ENCODE data around the gene MYO5A. TPM values are rescaled to one million over a fixed set of nuclear protein-coding genes. Genes with fewer than 3 reads are reported as not detected.

MYO5A gene
- total and polyA plus RNA-seq, 9 of the 15 experiments (the other 6 are each of a cell fraction or from before 2014, with no cell fraction given), result 0.03 to 0.82 (median 0.40) TPM

DNA sequence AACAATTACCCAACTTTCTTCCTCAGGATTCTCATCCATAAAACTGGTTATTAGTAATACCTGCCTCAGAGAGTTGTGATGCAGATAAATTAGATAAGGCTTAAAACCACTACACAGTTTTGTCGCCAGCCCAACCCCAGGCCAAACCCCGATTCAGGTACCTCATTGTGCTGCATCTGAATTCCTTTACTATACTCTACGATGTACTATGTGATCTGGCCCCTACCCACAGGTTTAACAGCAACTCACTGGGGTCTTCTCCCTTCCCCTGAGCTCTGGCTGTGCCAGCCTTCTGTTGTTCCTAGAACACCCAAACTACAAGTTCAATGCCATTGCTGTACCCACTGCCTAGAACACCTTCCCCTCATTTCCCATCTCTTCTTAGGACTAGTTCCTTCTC, 64.6 kb downstream of the MYO5A start:
- ATAC-seq (no peak), FAIRE-seq (no peak), DNase-seq (ENCODE audit: extremely low read depth in 1 of 4, low spot score in 3 of 4) (no peak)
- intact Hi-C loops (cut with micrococcal nuclease), result loop anchor here (10.0 kb wide), 3 partner anchors 129 to 271 kb away; no protein-coding TSS in a partner anchor
- in situ Hi-C loops (cut with MboI), result no loop called here
- no peak overlapping the region for H3K27ac ChIP-seq (ENCODE audit: extremely low read depth, low read depth, low read length)
- peaks cover 0 to 15% of the 10 kb centered on the region in 2 experiments; a peak in 2 of 5 replicates for H3K27me3 ChIP-seq (ENCODE audit: control insufficient read depth in 2 of 2, insufficient read depth in 2 of 2, low read length in 2 of 2)
- no peak overlapping the region for H3K4me3 ChIP-seq
- BruUV-seq (replicated peaks), result no TSS peak
- 0% methylated on average over 3 of the region's 3 CpGs for WGBS (ENCODE audit: insufficient coverage, low coverage, missing lambda C conversion rate)
- no peak overlapping the region for H2AFZ ChIP-seq (ENCODE audit: low read depth, low read length)
- no peaks in the 10 kb centered on the region for H3K36me3 ChIP-seq (ENCODE audit: control insufficient read depth, insufficient read depth, low read length)
- ChIA-PET POLR2A (no interaction called here), CTCF (ENCODE audit: low intra/inter-chr PET ratio) (no interaction called here)
- H3K9me1 ChIP-seq (ENCODE audit: control insufficient read depth, insufficient read depth, low read length), result no peaks in the 10 kb centered on the region
- H3K9me3 ChIP-seq (replicated peaks; ENCODE audit: control insufficient read depth, insufficient read depth, low read depth, low read length), result no peaks in the 10 kb centered on the region
- no peaks in the 10 kb centered on the region for H3K79me2 ChIP-seq (ENCODE audit: control insufficient read depth, insufficient read depth, low read length)
- H4K20me1 ChIP-seq (replicated peaks; ENCODE audit: control insufficient read depth, insufficient read depth, low read length), result no peaks in the 10 kb centered on the region
- no peaks in the 10 kb centered on the region for H3K4me1 ChIP-seq (replicated peaks in 1 of 2; ENCODE audit: control insufficient read depth in 2 of 2, insufficient read depth in 2 of 2, low read length in 2 of 2)
- TF ChIP-seq, protein P1, sequence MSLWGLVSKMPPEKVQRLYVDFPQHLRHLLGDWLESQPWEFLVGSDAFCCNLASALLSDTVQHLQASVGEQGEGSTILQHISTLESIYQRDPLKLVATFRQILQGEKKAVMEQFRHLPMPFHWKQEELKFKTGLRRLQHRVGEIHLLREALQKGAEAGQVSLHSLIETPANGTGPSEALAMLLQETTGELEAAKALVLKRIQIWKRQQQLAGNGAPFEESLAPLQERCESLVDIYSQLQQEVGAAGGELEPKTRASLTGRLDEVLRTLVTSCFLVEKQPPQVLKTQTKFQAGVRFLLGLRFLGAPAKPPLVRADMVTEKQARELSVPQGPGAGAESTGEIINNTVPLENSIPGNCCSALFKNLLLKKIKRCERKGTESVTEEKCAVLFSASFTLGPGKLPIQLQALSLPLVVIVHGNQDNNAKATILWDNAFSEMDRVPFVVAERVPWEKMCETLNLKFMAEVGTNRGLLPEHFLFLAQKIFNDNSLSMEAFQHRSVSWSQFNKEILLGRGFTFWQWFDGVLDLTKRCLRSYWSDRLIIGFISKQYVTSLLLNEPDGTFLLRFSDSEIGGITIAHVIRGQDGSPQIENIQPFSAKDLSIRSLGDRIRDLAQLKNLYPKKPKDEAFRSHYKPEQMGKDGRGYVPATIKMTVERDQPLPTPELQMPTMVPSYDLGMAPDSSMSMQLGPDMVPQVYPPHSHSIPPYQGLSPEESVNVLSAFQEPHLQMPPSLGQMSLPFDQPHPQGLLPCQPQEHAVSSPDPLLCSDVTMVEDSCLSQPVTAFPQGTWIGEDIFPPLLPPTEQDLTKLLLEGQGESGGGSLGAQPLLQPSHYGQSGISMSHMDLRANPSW (CRISPR knock-in tag; IDR thresholded peaks at IDR 0.05), result no peak
- TF ChIP-seq GATAD2A (IDR thresholded peaks at IDR 0.05), result no peak
- TF ChIP-seq TSC22D4 (tag; IDR thresholded peaks at IDR 0.05), result no peak
- no peak for TF ChIP-seq FOXP1 (CRISPR knock-in tag; IDR thresholded peaks at IDR 0.05)
- TF ChIP-seq ZNF644 (tag; IDR thresholded peaks at IDR 0.05; ENCODE audit: low read depth), result no peak
- TF ChIP-seq, protein P2, sequence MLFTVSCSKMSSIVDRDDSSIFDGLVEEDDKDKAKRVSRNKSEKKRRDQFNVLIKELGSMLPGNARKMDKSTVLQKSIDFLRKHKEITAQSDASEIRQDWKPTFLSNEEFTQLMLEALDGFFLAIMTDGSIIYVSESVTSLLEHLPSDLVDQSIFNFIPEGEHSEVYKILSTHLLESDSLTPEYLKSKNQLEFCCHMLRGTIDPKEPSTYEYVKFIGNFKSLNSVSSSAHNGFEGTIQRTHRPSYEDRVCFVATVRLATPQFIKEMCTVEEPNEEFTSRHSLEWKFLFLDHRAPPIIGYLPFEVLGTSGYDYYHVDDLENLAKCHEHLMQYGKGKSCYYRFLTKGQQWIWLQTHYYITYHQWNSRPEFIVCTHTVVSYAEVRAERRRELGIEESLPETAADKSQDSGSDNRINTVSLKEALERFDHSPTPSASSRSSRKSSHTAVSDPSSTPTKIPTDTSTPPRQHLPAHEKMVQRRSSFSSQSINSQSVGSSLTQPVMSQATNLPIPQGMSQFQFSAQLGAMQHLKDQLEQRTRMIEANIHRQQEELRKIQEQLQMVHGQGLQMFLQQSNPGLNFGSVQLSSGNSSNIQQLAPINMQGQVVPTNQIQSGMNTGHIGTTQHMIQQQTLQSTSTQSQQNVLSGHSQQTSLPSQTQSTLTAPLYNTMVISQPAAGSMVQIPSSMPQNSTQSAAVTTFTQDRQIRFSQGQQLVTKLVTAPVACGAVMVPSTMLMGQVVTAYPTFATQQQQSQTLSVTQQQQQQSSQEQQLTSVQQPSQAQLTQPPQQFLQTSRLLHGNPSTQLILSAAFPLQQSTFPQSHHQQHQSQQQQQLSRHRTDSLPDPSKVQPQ (CRISPR knock-in tag; IDR thresholded peaks at IDR 0.05; ENCODE audit: borderline replicate concordance), result no peak
- TF ChIP-seq, protein P3, sequence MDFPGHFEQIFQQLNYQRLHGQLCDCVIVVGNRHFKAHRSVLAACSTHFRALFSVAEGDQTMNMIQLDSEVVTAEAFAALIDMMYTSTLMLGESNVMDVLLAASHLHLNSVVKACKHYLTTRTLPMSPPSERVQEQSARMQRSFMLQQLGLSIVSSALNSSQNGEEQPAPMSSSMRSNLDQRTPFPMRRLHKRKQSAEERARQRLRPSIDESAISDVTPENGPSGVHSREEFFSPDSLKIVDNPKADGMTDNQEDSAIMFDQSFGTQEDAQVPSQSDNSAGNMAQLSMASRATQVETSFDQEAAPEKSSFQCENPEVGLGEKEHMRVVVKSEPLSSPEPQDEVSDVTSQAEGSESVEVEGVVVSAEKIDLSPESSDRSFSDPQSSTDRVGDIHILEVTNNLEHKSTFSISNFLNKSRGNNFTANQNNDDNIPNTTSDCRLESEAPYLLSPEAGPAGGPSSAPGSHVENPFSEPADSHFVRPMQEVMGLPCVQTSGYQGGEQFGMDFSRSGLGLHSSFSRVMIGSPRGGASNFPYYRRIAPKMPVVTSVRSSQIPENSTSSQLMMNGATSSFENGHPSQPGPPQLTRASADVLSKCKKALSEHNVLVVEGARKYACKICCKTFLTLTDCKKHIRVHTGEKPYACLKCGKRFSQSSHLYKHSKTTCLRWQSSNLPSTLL (IDR thresholded peaks at IDR 0.05), result no peak
- TF ChIP-seq BHLHE40 (IDR thresholded peaks at IDR 0.05; ENCODE audit: low read length), result no peak
- TF ChIP-seq, protein P4, sequence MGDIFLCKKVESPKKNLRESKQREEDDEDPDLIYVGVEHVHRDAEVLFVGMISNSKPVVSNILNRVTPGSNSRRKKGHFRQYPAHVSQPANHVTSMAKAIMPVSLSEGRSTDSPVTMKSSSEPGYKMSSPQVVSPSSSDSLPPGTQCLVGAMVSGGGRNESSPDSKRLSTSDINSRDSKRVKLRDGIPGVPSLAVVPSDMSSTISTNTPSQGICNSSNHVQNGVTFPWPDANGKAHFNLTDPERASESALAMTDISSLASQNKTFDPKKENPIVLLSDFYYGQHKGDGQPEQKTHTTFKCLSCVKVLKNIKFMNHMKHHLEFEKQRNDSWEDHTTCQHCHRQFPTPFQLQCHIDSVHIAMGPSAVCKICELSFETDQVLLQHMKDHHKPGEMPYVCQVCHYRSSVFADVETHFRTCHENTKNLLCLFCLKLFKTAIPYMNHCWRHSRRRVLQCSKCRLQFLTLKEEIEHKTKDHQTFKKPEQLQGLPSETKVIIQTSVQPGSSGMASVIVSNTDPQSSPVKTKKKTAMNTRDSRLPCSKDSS (IDR thresholded peaks at IDR 0.05; ENCODE audit: low read depth, partially characterized antibody), result no peak
- no peak for TF ChIP-seq YY1 (IDR thresholded peaks at IDR 0.05; ENCODE audit: borderline replicate concordance in 1 of 3, control insufficient read depth in 1 of 3, extremely low read depth in 1 of 3, insufficient read depth in 3 of 3, insufficient read length in 1 of 3, insufficient replicate concordance in 2 of 3, low read depth in 1 of 3, low read length in 2 of 3)
- TF ChIP-seq GABPB2 (CRISPR knock-in tag; conservative IDR thresholded peaks at IDR 0.05), result no peak
- TF ChIP-seq ZC3H11A (IDR thresholded peaks at IDR 0.05; ENCODE audit: low read depth, low read length), result no peak
- H3K4me2 ChIP-seq (ENCODE audit: insufficient read depth, low read length), result no peak overlapping the region
- no peak overlapping the region for H3K9ac ChIP-seq (ENCODE audit: insufficient read depth in 1 of 2, low read depth in 2 of 2, low read length in 2 of 2)

Data from K562 (cell line).